Spleen (tissue), 11 donors: ENCODE measurements around the gene PLXND1. TPM values are rescaled to one million over a fixed set of nuclear protein-coding genes. Genes with fewer than 3 reads are reported as not detected.

Experiments used
- DNase-seq: peaks from one replicate; pipeline ENCODE4 v3.0.0-alpha.2; 2020
- H3K27ac ChIP-seq, 8 donors: fragments of 200-600 bp; sonication (generic) in 7 of 8; 1 replicate in 4 of 8; 2 replicates in 4 of 8; pipeline versions ENCODE4 v1.5.0 to v1.8.0; 2016 to 2021; ENCODE audit warnings: inconsistent platforms in 4 of 8, mild to moderate bottlenecking in 4 of 8, moderate library complexity in 1 of 8
- H3K27me3 ChIP-seq, 7 donors: fragments of 200-600 bp; sonication (generic) in 6 of 7; replicated peaks in 1 of 7; 1 replicate in 4 of 7; 2 replicates in 3 of 7; pipeline versions ENCODE4 v1.5.0 to v1.8.0; 2016 to 2021; ENCODE audit warnings: inconsistent platforms in 3 of 7, mild to moderate bottlenecking in 1 of 7
- H3K36me3 ChIP-seq, 6 donors: fragments of 200-600 bp; sonication (generic) in 5 of 6; 1 replicate in 4 of 6; 2 replicates in 2 of 6; pipeline versions ENCODE4 v1.5.0 to v1.8.0; 2016 to 2021; ENCODE audit warnings: inconsistent platforms in 2 of 6
- H3K4me1 ChIP-seq, 6 donors: fragments of 200-600 bp; sonication (generic) in 5 of 6; 1 replicate in 3 of 6; 2 replicates in 3 of 6; pipeline versions ENCODE4 v1.5.0 to v1.8.0; 2016 to 2021; ENCODE audit warnings: inconsistent platforms in 3 of 6
- H3K4me3 ChIP-seq, 8 donors: fragments of 200-600 bp; sonication (generic) in 7 of 8; 1 replicate in 4 of 8; 2 replicates in 4 of 8; pipeline versions ENCODE4 v1.5.0 to v1.8.0; 2016 to 2021; ENCODE audit warnings: inconsistent platforms in 4 of 8, mild to moderate bottlenecking in 4 of 8, moderate library complexity in 2 of 8
- H3K9me3 ChIP-seq, 8 donors: fragments of 200-600 bp; sonication (generic) in 7 of 8; 1 replicate in 4 of 8; 2 replicates in 4 of 8; pipeline versions ENCODE4 v1.5.0 to v1.8.0; 2016 to 2021; ENCODE audit warnings: inconsistent platforms in 4 of 8
- POLR2A ChIP-seq, 3 donors: fragments of 450-650 bp; IDR thresholded peaks; one replicate each; pipeline ENCODE4 v1.5.1; 2017; ENCODE audit warnings: antibody characterized with exemption in 3 of 3, mild to moderate bottlenecking in 1 of 3
- POLR2AphosphoS5 ChIP-seq, 3 donors: sonication (generic); formaldehyde crosslinking; IDR thresholded peaks; one replicate each; pipeline ENCODE4 v1.5.1; 2017; ENCODE audit warnings: antibody characterized with exemption in 3 of 3
- WGBS, 5 donors: extraction: QIAGEN DNeasy Blood & Tissue Kit in 3 of 5; methylation state at CpG; one replicate each; pipeline versions ENCODE4 v1.1.5 to v1.1.7; 2013 to 2018; 5-methylcytosine and 5-hydroxymethylcytosine counted together
- intact Hi-C: fragments of 100-400 bp; cut with DNase I; formaldehyde crosslinking; loops from one replicate; pipeline ENCODE4 v1.15.0; 2023; ENCODE audit warnings: low total_unique reads
- polyA plus RNA-seq, 3 donors: library from polyadenylated mRNA; stranded (reverse); fragments of 200-250 nt; gene quantifications; one replicate each; pipeline ENCODE4 v1.2.1, GENCODE V29; 2013
- total RNA-seq, 7 donors: library from RNA; depleted of rRNA in 3 of 7; stranded (reverse); fragments of >200 nt in 3 of 7; fragmentation: NEBNext Ultra II Directional in 4 of 7; extraction: Animal tissue kit (Norgen Biotek cat#: 25700) in 4 of 7; gene quantifications; one replicate each; pipeline versions ENCODE4 v1.1.0 to v1.2.1, GENCODE V29; 2016 to 2021
- TF ChIP-seq, protein P1 (sequence below), 11 experiments: fragments of 200-600 bp in 7 of 11; fragments of 450-650 bp in 4 of 11; sonication (generic) in 4 of 11; IDR thresholded peaks in 8 of 11; conservative IDR thresholded peaks in 3 of 11; 1 replicate in 7 of 11; 2 replicates in 4 of 11; pipeline versions ENCODE4 v1.4.0 to v1.8.0; 2016 to 2021; ENCODE audit warnings: antibody characterized with exemption in 11 of 11, inconsistent platforms in 4 of 11, mild to moderate bottlenecking in 1 of 11
- donor health status: healthy with polysubstance abuse.
- donor health status: DM: no; HTN: no; CAD: no; lungs with moderate emphysema.
- donor health status: DM: no; HTN: no; CAD: no.
- donor health status: Bipolar disorder and iron deficiency.
- donor health status: healthy.
- donor health status: DM: no; HTN: no; CAD: no.
- donor health status: DM: yes; HTN: yes; CAD: no.

PLXND1 gene
- total and polyA plus RNA-seq, 10 donors: 44.4 to 238 (median 164) TPM

DNA sequence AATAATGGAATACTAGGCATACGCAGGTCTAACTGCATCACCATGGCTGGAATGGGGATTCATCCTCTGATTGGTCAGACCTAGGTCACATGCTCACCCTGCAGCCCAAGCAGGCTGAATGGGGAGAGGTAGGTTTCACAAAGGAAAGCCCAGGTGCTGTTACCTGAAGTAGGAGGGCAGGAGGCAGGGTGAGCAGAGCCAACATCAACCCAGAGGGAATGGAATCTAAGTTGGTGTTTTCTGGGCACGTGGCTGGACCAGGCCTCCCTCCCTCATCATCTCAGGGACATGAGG lies 70.2 kb downstream of the PLXND1 start:
- Histone ChIP-seq H3K27ac (no peak overlapping the region), H3K27me3 (no peaks in the 10 kb centered on the region), H3K36me3 (no peaks in the 10 kb centered on the region), H3K9me3 (no peaks in the 10 kb centered on the region), H3K4me1 (no peaks in the 10 kb centered on the region), H3K4me3 (no peak overlapping the region)
- DNase-seq: no peak
- WGBS, 5 donors: 73 to 87% (median 82%) methylated on average over 2 of the region's 2 CpGs
- intact Hi-C loops: no loop called here
- TF ChIP-seq, protein P1, sequence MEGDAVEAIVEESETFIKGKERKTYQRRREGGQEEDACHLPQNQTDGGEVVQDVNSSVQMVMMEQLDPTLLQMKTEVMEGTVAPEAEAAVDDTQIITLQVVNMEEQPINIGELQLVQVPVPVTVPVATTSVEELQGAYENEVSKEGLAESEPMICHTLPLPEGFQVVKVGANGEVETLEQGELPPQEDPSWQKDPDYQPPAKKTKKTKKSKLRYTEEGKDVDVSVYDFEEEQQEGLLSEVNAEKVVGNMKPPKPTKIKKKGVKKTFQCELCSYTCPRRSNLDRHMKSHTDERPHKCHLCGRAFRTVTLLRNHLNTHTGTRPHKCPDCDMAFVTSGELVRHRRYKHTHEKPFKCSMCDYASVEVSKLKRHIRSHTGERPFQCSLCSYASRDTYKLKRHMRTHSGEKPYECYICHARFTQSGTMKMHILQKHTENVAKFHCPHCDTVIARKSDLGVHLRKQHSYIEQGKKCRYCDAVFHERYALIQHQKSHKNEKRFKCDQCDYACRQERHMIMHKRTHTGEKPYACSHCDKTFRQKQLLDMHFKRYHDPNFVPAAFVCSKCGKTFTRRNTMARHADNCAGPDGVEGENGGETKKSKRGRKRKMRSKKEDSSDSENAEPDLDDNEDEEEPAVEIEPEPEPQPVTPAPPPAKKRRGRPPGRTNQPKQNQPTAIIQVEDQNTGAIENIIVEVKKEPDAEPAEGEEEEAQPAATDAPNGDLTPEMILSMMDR (IDR thresholded peaks at IDR 0.05 in 8 of 11, conservative IDR thresholded peaks at IDR 0.05 in 3 of 11): no peak
- TF ChIP-seq POLR2A (IDR thresholded peaks at IDR 0.05): no peak
- no peak for TF ChIP-seq POLR2AphosphoS5 (IDR thresholded peaks at IDR 0.05)

DNA sequence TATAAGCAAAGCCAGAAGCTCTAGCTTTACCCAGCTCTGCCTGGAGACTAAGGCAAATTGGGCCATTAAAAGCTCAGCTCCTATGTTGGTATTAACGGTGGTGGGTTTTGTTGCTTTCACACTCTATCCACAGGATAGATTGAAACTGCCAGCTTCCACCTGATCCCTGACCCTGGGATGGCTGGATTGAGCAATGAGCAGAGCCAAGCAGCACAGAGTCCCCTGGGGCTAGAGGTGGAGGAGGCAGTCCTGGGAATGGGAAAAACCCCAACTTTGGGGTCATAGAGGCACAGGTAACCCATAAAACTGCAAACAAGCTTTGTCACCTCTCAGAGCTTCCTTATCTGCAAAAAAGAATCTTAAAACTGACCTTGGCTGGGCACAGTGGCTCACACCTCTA lies 71.4 kb downstream of the PLXND1 start:
- Histone ChIP-seq H3K4me1 (peaks cover 0 to under 1% (median 0%) of the 10 kb centered on the region in 6 donors), H3K9me3 (no peaks in the 10 kb centered on the region), H3K27me3 (no peaks in the 10 kb centered on the region), H3K36me3 (no peaks in the 10 kb centered on the region), H3K4me3 (no peak overlapping the region), H3K27ac (no peak overlapping the region)
- intact Hi-C loops: no loop called here
- 82 to 100% (median 95%) methylated on average over 1 of the region's 1 CpG for WGBS, 5 donors
- TF ChIP-seq POLR2A (IDR thresholded peaks at IDR 0.05): no peak
- TF ChIP-seq, protein P1 (IDR thresholded peaks at IDR 0.05 in 8 of 11, conservative IDR thresholded peaks at IDR 0.05 in 3 of 11): no peak
- no peak for TF ChIP-seq POLR2AphosphoS5 (IDR thresholded peaks at IDR 0.05)
- DNase-seq: no peak

DNA sequence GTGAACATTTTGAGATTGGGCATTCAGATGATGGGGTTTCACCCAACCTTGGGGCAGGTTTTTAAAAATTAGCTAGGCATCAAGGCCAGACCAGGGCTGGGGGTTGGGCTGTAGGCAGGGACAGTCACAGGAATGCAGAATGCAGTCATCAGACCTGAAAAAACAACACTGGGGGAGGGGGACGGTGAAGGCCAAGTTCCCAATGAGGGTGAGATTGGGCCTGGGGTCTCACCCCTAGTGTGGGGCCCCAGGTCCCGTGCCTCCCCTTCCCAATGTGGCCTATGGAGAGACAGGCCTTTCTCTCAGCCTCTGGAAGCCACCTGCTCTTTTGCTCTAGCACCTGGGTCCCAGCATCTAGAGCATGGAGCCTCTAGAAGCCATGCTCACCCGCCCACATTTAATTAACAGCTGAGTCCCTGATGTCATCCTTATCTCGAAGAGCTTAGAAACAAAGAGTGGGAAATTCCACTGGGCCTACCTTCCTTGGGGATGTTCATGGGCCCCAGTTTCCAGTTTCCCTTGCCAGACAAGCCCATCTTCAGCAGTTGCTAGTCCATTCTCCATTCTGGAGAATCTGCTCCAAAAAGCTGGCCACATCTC lies 71.9 kb downstream of the PLXND1 start:
- H3K36me3 ChIP-seq: no peaks in the 10 kb centered on the region
- H3K4me1 ChIP-seq: peaks cover 0 to 6% (median 0%) of the 10 kb centered on the region in 6 donors
- DNase-seq: no peak
- no peaks in the 10 kb centered on the region for H3K9me3 ChIP-seq
- 75 to 89% (median 82%) methylated on average over 4 of the region's 4 CpGs for WGBS, 5 donors
- no peak overlapping the region for H3K4me3 ChIP-seq
- no peaks in the 10 kb centered on the region for H3K27me3 ChIP-seq
- intact Hi-C loops: no loop called here
- no peak overlapping the region for H3K27ac ChIP-seq
- no peak for TF ChIP-seq POLR2A (IDR thresholded peaks at IDR 0.05)
- TF ChIP-seq POLR2AphosphoS5 (IDR thresholded peaks at IDR 0.05): no peak
- TF ChIP-seq, protein P1 (IDR thresholded peaks at IDR 0.05 in 8 of 11, conservative IDR thresholded peaks at IDR 0.05 in 3 of 11): no peak

DNA sequence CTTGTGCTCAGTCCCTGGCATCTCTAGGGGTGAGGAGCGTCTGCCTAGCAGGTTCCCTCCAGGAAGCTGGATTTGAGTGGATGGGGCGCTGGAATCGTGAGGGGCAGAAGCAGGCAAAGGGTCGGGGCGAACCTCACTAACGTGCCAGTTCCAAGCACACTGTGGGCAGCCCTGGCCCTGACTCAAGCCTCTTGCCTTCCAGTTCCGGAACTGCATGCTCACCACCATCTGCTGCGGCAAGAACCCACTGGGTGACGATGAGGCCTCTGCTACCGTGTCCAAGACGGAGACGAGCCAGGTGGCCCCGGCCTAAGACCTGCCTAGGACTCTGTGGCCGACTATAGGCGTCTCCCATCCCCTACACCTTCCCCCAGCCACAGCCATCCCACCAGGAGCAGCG lies 73.1 kb downstream of the PLXND1 start:
- TF ChIP-seq POLR2A (IDR thresholded peaks at IDR 0.05): no peak
- no peak for TF ChIP-seq POLR2AphosphoS5 (IDR thresholded peaks at IDR 0.05)
- TF ChIP-seq, protein P1 (IDR thresholded peaks at IDR 0.05 in 8 of 11, conservative IDR thresholded peaks at IDR 0.05 in 3 of 11): no peak
- H3K27me3 ChIP-seq: no peaks in the 10 kb centered on the region
- DNase-seq: no peak
- H3K4me3 ChIP-seq: no peak overlapping the region
- no peaks in the 10 kb centered on the region for H3K36me3 ChIP-seq
- no peak overlapping the region for H3K27ac ChIP-seq
- intact Hi-C loops: no loop called here
- WGBS, 5 donors: 88 to 98% (median 93%) methylated on average over 16 of the region's 16 CpGs
- H3K9me3 ChIP-seq: no peaks in the 10 kb centered on the region
- peaks cover 0 to 8% (median 0%) of the 10 kb centered on the region in 6 donors for H3K4me1 ChIP-seq
